ENCODE data around the gene ATG4C. TPM values are rescaled to one million over a fixed set of nuclear protein-coding genes. Genes with fewer than 3 reads are reported as not detected.
"Not testable (repeated sequence)": the region's sequence is repeated elsewhere in the genome, so short reads cannot be mapped to it uniquely, and the experiment has no call there.

Gene ATG4C
- total and polyA plus RNA-seq, 2 donors: 11.5 to 13.1 TPM

GRCh38 chr1:62754938-62755337, 29.0 kb upstream of the ATG4C start:
- not testable (repeated sequence) for H3K9me3 ChIP-seq (ENCODE audit: control insufficient read depth in 2 of 2, insufficient read depth in 1 of 2, low read length in 1 of 2); H3K27ac ChIP-seq (ENCODE audit: low read depth in 1 of 2, low read length in 1 of 2); H3K4me1 ChIP-seq (ENCODE audit: control insufficient read depth in 2 of 2, insufficient read depth in 2 of 2, low read length in 2 of 2); DNase-seq (ENCODE audit: low read depth in 6 of 9, low spot score in 9 of 9); H3K27me3 ChIP-seq (ENCODE audit: control insufficient read depth in 2 of 2, insufficient read depth in 1 of 2, low read length in 1 of 2); H3K4me3 ChIP-seq (ENCODE audit: low read length in 2 of 2); H3K36me3 ChIP-seq (ENCODE audit: control insufficient read depth in 2 of 2, insufficient read depth in 2 of 2, low read length in 1 of 2)
- WGBS: 93% methylated on average over 13 of the region's 13 CpGs

GRCh38 chr1:62756255-62756884, 27.6 kb upstream of the ATG4C start:
- H3K4me3 ChIP-seq (ENCODE audit: low read length in 2 of 2); H3K9me3 ChIP-seq (ENCODE audit: control insufficient read depth in 2 of 2, insufficient read depth in 1 of 2, low read length in 1 of 2); H3K4me1 ChIP-seq (ENCODE audit: control insufficient read depth in 2 of 2, insufficient read depth in 2 of 2, low read length in 2 of 2); H3K36me3 ChIP-seq (ENCODE audit: control insufficient read depth in 2 of 2, insufficient read depth in 2 of 2, low read length in 1 of 2); DNase-seq (ENCODE audit: low read depth in 6 of 9, low spot score in 9 of 9); H3K27me3 ChIP-seq (ENCODE audit: control insufficient read depth in 2 of 2, insufficient read depth in 1 of 2, low read length in 1 of 2); H3K27ac ChIP-seq (ENCODE audit: low read depth in 1 of 2, low read length in 1 of 2): not testable (repeated sequence)
- 96% methylated on average over 5 of the region's 5 CpGs for WGBS

- not testable (repeated sequence) for H3K9me3 ChIP-seq (ENCODE audit: control insufficient read depth in 2 of 2, insufficient read depth in 1 of 2, low read length in 1 of 2); H3K4me1 ChIP-seq (ENCODE audit: control insufficient read depth in 2 of 2, insufficient read depth in 2 of 2, low read length in 2 of 2); DNase-seq (ENCODE audit: low read depth in 6 of 9, low spot score in 9 of 9); H3K27me3 ChIP-seq (ENCODE audit: control insufficient read depth in 2 of 2, insufficient read depth in 1 of 2, low read length in 1 of 2); H3K27ac ChIP-seq (ENCODE audit: low read depth in 1 of 2, low read length in 1 of 2); H3K36me3 ChIP-seq (ENCODE audit: control insufficient read depth in 2 of 2, insufficient read depth in 2 of 2, low read length in 1 of 2); H3K4me3 ChIP-seq (ENCODE audit: low read length in 2 of 2)
- WGBS: 63% methylated on average over 5 of the region's 5 CpGs
Measured at GRCh38 chr1:62759232-62759875, 24.6 kb upstream of the ATG4C start.

- H3K4me1 ChIP-seq (ENCODE audit: control insufficient read depth in 2 of 2, insufficient read depth in 2 of 2, low read length in 2 of 2); H3K4me3 ChIP-seq (ENCODE audit: low read length in 2 of 2); DNase-seq (ENCODE audit: low read depth in 6 of 9, low spot score in 9 of 9); H3K36me3 ChIP-seq (ENCODE audit: control insufficient read depth in 2 of 2, insufficient read depth in 2 of 2, low read length in 1 of 2); H3K27me3 ChIP-seq (ENCODE audit: control insufficient read depth in 2 of 2, insufficient read depth in 1 of 2, low read length in 1 of 2); H3K27ac ChIP-seq (ENCODE audit: low read depth in 1 of 2, low read length in 1 of 2); H3K9me3 ChIP-seq (ENCODE audit: control insufficient read depth in 2 of 2, insufficient read depth in 1 of 2, low read length in 1 of 2): not testable (repeated sequence)
- WGBS: 96% methylated on average over 6 of the region's 6 CpGs
Measured at GRCh38 chr1:62760021-62760782, 23.7 kb upstream of the ATG4C start.

- not testable (repeated sequence) for H3K9me3 ChIP-seq (ENCODE audit: control insufficient read depth in 2 of 2, insufficient read depth in 1 of 2, low read length in 1 of 2); DNase-seq (ENCODE audit: low read depth in 6 of 9, low spot score in 9 of 9); H3K27ac ChIP-seq (ENCODE audit: low read depth in 1 of 2, low read length in 1 of 2); H3K4me3 ChIP-seq (ENCODE audit: low read length in 2 of 2); H3K36me3 ChIP-seq (ENCODE audit: control insufficient read depth in 2 of 2, insufficient read depth in 2 of 2, low read length in 1 of 2); H3K27me3 ChIP-seq (ENCODE audit: control insufficient read depth in 2 of 2, insufficient read depth in 1 of 2, low read length in 1 of 2); H3K4me1 ChIP-seq (ENCODE audit: control insufficient read depth in 2 of 2, insufficient read depth in 2 of 2, low read length in 2 of 2)
- 95% methylated on average over 30 of the region's 30 CpGs for WGBS
Measured at GRCh38 chr1:62761223-62761870, 22.6 kb upstream of the ATG4C start.

GRCh38 chr1:62762027-62762426, 21.9 kb upstream of the ATG4C start:
- DNase-seq (ENCODE audit: low read depth in 6 of 9, low spot score in 9 of 9); H3K27ac ChIP-seq (ENCODE audit: low read depth in 1 of 2, low read length in 1 of 2); H3K9me3 ChIP-seq (ENCODE audit: control insufficient read depth in 2 of 2, insufficient read depth in 1 of 2, low read length in 1 of 2); H3K27me3 ChIP-seq (ENCODE audit: control insufficient read depth in 2 of 2, insufficient read depth in 1 of 2, low read length in 1 of 2); H3K4me3 ChIP-seq (ENCODE audit: low read length in 2 of 2); H3K4me1 ChIP-seq (ENCODE audit: control insufficient read depth in 2 of 2, insufficient read depth in 2 of 2, low read length in 2 of 2); H3K36me3 ChIP-seq (ENCODE audit: control insufficient read depth in 2 of 2, insufficient read depth in 2 of 2, low read length in 1 of 2): not testable (repeated sequence)
- WGBS: 97% methylated on average over 4 of the region's 4 CpGs

- no peak for DNase-seq (ENCODE audit: low read depth in 6 of 9, low spot score in 9 of 9)
- WGBS: 70% methylated on average over 4 of the region's 4 CpGs
- no peak overlapping the region for H3K27ac ChIP-seq (ENCODE audit: low read depth in 1 of 2, low read length in 1 of 2)
- no peaks in the 10 kb centered on the region for H3K36me3 ChIP-seq (ENCODE audit: control insufficient read depth in 2 of 2, insufficient read depth in 2 of 2, low read length in 1 of 2)
- H3K27me3 ChIP-seq (ENCODE audit: control insufficient read depth in 2 of 2, insufficient read depth in 1 of 2, low read length in 1 of 2): no peaks in the 10 kb centered on the region
- no peaks in the 10 kb centered on the region for H3K4me1 ChIP-seq (ENCODE audit: control insufficient read depth in 2 of 2, insufficient read depth in 2 of 2, low read length in 2 of 2)
- H3K9me3 ChIP-seq (ENCODE audit: control insufficient read depth in 2 of 2, insufficient read depth in 1 of 2, low read length in 1 of 2): peaks cover 0 to 4% of the 10 kb centered on the region in 2 donors
- H3K4me3 ChIP-seq (ENCODE audit: low read length in 2 of 2): no peak overlapping the region
Measured at GRCh38 chr1:62765981-62766380, 18.0 kb upstream of the ATG4C start.

GRCh38 chr1:62768551-62768950, 15.4 kb upstream of the ATG4C start:
- WGBS: 96% methylated on average over 11 of the region's 11 CpGs
- not testable (repeated sequence) for H3K4me3 ChIP-seq (ENCODE audit: low read length in 2 of 2); H3K27ac ChIP-seq (ENCODE audit: low read depth in 1 of 2, low read length in 1 of 2); H3K27me3 ChIP-seq (ENCODE audit: control insufficient read depth in 2 of 2, insufficient read depth in 1 of 2, low read length in 1 of 2); H3K36me3 ChIP-seq (ENCODE audit: control insufficient read depth in 2 of 2, insufficient read depth in 2 of 2, low read length in 1 of 2); H3K9me3 ChIP-seq (ENCODE audit: control insufficient read depth in 2 of 2, insufficient read depth in 1 of 2, low read length in 1 of 2); H3K4me1 ChIP-seq (ENCODE audit: control insufficient read depth in 2 of 2, insufficient read depth in 2 of 2, low read length in 2 of 2); DNase-seq (ENCODE audit: low read depth in 6 of 9, low spot score in 9 of 9)
